GM12873 (cell line): ENCODE measurements around the gene AGBL4.

Experiments
- TF ChIP-seq, protein P1 (sequence below): IDR thresholded peaks from 2 replicates; pipeline ENCODE4 v1.5.1; 2012; ENCODE audit warnings: low read depth, mild to moderate bottlenecking, moderate library complexity, low read length, control low read depth; ENCODE audit not compliant: insufficient read depth; ENCODE audit errors: missing control alignments

The AGBL4 gene

GRCh38 chr1:48898894-48899293 is 1124.9 kb downstream of the AGBL4 start:
- TF ChIP-seq, protein P1, sequence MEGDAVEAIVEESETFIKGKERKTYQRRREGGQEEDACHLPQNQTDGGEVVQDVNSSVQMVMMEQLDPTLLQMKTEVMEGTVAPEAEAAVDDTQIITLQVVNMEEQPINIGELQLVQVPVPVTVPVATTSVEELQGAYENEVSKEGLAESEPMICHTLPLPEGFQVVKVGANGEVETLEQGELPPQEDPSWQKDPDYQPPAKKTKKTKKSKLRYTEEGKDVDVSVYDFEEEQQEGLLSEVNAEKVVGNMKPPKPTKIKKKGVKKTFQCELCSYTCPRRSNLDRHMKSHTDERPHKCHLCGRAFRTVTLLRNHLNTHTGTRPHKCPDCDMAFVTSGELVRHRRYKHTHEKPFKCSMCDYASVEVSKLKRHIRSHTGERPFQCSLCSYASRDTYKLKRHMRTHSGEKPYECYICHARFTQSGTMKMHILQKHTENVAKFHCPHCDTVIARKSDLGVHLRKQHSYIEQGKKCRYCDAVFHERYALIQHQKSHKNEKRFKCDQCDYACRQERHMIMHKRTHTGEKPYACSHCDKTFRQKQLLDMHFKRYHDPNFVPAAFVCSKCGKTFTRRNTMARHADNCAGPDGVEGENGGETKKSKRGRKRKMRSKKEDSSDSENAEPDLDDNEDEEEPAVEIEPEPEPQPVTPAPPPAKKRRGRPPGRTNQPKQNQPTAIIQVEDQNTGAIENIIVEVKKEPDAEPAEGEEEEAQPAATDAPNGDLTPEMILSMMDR: no peak

DNA sequence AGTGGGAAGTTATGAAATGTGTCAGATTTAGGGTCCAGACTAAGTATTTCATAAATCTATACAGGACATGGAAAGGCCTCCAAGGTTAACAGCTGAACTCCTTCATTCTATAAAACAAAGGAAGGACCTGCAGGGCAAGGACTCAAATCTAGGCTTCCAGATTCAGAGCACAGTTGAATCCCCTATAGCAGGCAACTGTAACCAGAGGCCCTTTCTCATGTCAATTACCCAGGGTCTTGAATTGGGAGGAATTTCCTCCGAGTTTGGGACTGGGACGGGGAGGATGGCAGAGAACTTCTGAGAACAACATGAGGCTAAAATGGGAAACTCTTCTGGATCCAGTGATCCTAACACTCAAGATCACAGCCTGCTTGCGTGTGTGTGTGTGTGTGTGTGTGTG is 1134.1 kb downstream of the AGBL4 start:
- TF ChIP-seq, protein P1: no peak

DNA sequence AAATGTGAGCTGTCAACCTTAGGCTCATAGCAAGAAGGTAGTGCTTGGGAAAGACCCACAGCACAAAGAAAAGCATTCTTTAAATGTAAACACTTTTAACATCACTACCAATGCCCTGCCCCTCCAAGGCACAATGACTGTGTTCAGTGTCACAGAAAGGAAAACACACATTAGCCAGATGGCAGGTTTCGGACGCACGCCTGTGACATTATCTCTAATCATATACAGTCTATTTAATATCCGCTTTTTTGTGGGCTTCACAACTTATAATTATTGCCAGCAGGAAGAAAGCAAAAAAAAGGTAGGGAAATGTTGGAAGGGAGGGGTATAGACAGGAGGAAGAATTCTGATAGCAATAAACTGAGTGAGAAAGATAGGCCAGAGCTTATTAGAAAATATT is 1134.7 kb downstream of the AGBL4 start:
- TF ChIP-seq, protein P1: no peak

GRCh38 chr1:48887796-48888195 is 1136.0 kb downstream of the AGBL4 start:
- TF ChIP-seq, protein P1: no peak

GRCh38 chr1:48882020-48882419 is 1141.7 kb downstream of the AGBL4 start:
- TF ChIP-seq, protein P1: no peak

DNA sequence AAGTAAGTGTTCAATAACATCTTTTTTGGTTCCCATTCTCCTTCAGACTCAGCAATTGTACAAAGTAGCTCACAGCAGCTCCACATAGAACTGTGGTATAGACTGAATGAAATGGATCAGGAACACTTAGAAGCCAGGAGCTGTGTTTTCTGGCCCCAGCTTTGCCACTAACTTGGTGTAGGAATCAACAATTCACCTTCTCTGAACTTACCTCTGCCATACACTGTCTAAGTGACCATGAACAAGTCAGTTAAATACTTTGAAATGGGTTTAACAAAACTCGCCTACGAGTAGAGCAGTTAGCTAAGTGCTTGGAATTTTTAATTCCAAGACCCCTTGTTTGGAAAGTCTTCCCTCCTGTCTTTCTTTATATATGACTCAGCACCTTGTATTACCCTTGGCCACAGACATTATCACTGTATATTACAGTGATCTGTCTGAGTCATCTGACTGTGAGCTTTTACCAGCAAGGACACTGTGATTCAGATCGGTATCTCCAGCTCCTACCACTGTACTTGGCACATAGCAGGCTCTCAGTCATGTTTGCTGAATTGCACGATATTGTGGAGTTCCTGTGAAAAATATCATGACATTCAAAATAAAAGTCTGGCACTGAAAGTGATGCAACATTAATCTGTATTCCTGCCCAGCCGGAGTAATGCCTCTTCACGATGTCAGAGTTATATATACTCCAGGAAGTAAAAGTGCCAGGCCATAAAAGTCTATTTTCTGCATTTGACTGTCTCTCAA is 1145.4 kb downstream of the AGBL4 start:
- TF ChIP-seq, protein P1: no peak

DNA sequence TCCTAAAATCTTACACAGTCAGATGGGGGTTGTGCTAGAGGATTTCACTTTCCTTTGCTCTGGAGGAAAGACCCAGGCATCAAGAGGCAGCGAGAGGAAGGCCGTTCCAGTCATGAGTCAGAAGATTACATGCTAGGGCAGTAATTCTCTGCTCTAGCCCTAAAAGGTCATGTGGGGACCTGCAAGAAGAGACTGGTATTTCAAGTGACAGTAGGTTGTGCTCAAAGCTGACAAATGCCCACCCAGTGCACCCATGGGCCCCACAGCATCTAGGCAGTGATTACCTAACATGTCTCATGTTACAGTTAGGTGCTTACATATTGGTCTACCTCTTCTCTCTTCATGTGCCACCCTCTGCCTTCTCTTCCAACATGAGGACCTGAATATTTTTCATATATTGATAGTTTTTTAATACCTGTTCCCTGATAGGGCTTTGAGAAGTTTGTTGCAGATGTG is 1147.4 kb downstream of the AGBL4 start:
- TF ChIP-seq, protein P1: no peak
